DMS79 treated with DMSO at 0.1 percent for 48 hours (cell line): Measurements from ENCODE around the gene PLA2G4E.

Experiments used
- DNase-seq: peaks from one replicate; lab custom pipeline; 2025; lab: John Stamatoyannopoulos, UW

The PLA2G4E gene

GRCh38 chr15:41992803-41993190 is 28.0 kb downstream of the PLA2G4E start:
- no peak for DNase-seq

GRCh38 chr15:41992151-41992802 is 28.6 kb downstream of the PLA2G4E start:
- DNase-seq: no peak

- DNase-seq: no peak
Observed at GRCh38 chr15:41990691-41991090, 30.2 kb downstream of the PLA2G4E start.

- DNase-seq: no peak
Observed at GRCh38 chr15:41990243-41990605, 30.6 kb downstream of the PLA2G4E start.

GRCh38 chr15:41989573-41990242 is 31.1 kb downstream of the PLA2G4E start:
- peak; percentile 33 for DNase-seq

GRCh38 chr15:41988896-41989572 is 31.8 kb downstream of the PLA2G4E start:
- no peak for DNase-seq

- DNase-seq: no peak
Observed at GRCh38 chr15:41987925-41988275, 32.9 kb downstream of the PLA2G4E start.

GRCh38 chr15:41987246-41987924 is 33.5 kb downstream of the PLA2G4E start:
- no peak for DNase-seq

GRCh38 chr15:41985236-41986160 is 35.3 kb downstream of the PLA2G4E start:
- DNase-seq: peak; percentile 8

- no peak for DNase-seq
Observed at GRCh38 chr15:41984622-41985021, 36.2 kb downstream of the PLA2G4E start.

- DNase-seq: no peak
Observed at GRCh38 chr15:41983621-41984571, 36.9 kb downstream of the PLA2G4E start.

- DNase-seq: no peak
Observed at GRCh38 chr15:41983221-41983620, 37.6 kb downstream of the PLA2G4E start.

- no peak for DNase-seq
Observed at GRCh38 chr15:41982133-41982930, 38.5 kb downstream of the PLA2G4E start.

GRCh38 chr15:41981371-41982132 is 39.3 kb downstream of the PLA2G4E start:
- DNase-seq: no peak

- DNase-seq: no peak
Observed at GRCh38 chr15:41980654-41981323, 40.1 kb downstream of the PLA2G4E start.

GRCh38 chr15:41979493-41980266 is 41.2 kb downstream of the PLA2G4E start:
- DNase-seq: no peak

GRCh38 chr15:41978534-41978933 is 42.3 kb downstream of the PLA2G4E start:
- DNase-seq: no peak
